GM10266 (cell line): ENCODE results near the gene SRSF6.
"Not testable (repeated sequence)": the region's sequence is repeated elsewhere in the genome, so short reads cannot be mapped to it uniquely, and the experiment has no call there.

Experiments
- DNase-seq: peaks from one replicate; pipeline ENCODE4 v3.0.0; 2012; ENCODE audit errors: extremely low spot score
- CTCF ChIP-seq: IDR thresholded peaks from 2 replicates; pipeline ENCODE4 v1.5.1; 2012; ENCODE audit warnings: mild to moderate bottlenecking, low read depth; ENCODE audit not compliant: control insufficient read depth, insufficient read depth; ENCODE audit errors: missing control alignments

SRSF6 gene

GRCh38 chr20:43438578-43439316 lies 18.9 kb upstream of the SRSF6 start:
- no peak for TF ChIP-seq CTCF
- peak; percentile 45 for DNase-seq

- no peak for TF ChIP-seq CTCF
- no peak for DNase-seq
Measured at GRCh38 chr20:43440531-43440930, 17.2 kb upstream of the SRSF6 start.

GRCh38 chr20:43442282-43442880 lies 15.3 kb upstream of the SRSF6 start:
- no peak for TF ChIP-seq CTCF
- no peak for DNase-seq

GRCh38 chr20:43444107-43444506 lies 13.6 kb upstream of the SRSF6 start:
- DNase-seq = no peak
- TF ChIP-seq CTCF = no peak

GRCh38 chr20:43446361-43446879 lies 11.3 kb upstream of the SRSF6 start:
- TF ChIP-seq CTCF = no peak
- no peak for DNase-seq

GRCh38 chr20:43448431-43448747 lies 9.3 kb upstream of the SRSF6 start:
- not testable (repeated sequence) for DNase-seq

GRCh38 chr20:43448748-43449535 lies 8.8 kb upstream of the SRSF6 start:
- DNase-seq = peak; percentile 61
- TF ChIP-seq CTCF = peak; percentile 89
